Measurements from ENCODE around the gene MYO18A.

GRCh38 chr17:29138184-29138955, 41.8 kb downstream of the MYO18A start:
- TF ChIP-seq, protein P1, sequence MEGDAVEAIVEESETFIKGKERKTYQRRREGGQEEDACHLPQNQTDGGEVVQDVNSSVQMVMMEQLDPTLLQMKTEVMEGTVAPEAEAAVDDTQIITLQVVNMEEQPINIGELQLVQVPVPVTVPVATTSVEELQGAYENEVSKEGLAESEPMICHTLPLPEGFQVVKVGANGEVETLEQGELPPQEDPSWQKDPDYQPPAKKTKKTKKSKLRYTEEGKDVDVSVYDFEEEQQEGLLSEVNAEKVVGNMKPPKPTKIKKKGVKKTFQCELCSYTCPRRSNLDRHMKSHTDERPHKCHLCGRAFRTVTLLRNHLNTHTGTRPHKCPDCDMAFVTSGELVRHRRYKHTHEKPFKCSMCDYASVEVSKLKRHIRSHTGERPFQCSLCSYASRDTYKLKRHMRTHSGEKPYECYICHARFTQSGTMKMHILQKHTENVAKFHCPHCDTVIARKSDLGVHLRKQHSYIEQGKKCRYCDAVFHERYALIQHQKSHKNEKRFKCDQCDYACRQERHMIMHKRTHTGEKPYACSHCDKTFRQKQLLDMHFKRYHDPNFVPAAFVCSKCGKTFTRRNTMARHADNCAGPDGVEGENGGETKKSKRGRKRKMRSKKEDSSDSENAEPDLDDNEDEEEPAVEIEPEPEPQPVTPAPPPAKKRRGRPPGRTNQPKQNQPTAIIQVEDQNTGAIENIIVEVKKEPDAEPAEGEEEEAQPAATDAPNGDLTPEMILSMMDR (IDR thresholded peaks at IDR 0.05 in 4 of 5, conservative IDR thresholded peaks at IDR 0.05 in 1 of 5) = no peak
- TF ChIP-seq POLR2A (IDR thresholded peaks at IDR 0.05) = peak; percentile 86 to 92

Data from gastrocnemius medialis (tissue), 4 donors.